Placental epithelial cell (primary cell): ENCODE measurements around the gene TOMM20L. TPM values are rescaled to one million over a fixed set of nuclear protein-coding genes. Genes with fewer than 3 reads are reported as not detected.

Source experiments
- small RNA-seq: library from RNA; depleted of rRNA; stranded (forward); fragments of <200 nt; gene quantifications from one replicate; pipeline ENCODE3, GENCODE V24; 2012
- total RNA-seq: library from RNA; depleted of rRNA; stranded (reverse); fragments of >200 nt; gene quantifications from 2 replicates; pipeline ENCODE4 v1.2.3, GENCODE V29; 2012

TOMM20L gene
- not detected in 2 replicates for total RNA-seq

DNA sequence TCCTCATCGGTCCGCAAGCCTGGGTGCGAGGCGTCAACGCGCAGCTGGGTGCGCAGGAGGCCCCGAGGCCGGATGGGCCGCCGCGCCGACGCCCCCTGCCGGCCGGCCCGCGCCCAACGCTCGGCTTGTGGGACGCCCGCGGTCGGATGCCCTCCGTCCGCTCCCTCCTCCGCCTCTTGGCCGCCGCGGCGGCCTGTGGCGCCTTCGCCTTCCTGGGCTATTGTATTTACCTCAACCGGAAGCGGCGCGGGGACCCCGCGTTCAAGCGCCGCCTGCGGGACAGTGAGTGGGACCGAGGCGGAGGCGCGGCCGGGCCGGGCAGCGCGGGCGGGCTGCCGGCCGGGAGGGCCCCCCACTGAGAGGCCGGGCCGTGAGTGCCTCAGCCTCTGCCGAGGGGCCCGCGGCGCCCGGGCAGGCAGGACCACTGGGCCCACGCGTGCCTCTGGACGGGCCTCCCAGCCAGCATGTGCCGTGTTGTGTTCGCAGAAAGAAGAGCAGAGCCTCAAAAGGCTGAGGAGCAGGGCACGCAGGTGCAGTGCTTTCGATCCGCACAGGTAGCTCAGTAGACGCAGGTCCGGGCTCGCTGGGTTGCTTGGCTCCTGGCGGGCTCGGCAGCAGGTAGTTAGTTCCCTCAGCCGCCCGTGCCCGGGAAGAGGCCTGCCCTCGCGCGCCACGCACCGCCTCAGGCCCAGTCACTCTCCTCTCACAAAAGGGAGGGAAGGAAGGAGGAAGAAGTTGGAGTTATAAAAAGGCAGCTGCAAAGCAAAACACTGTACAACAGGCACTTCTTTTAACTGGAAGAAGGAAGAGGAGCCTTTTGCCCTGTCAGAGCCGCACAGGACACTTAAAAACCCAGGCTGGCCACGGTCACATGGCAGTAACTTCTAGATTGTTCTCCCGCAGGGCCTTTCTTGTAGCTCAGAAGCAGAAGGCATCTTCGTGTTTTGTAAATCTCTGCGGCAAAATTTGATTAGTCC lies at the start of gene TOMM20L:
Gene TOMM20L (plus strand): TSS at position 119 of the 977 bp plus-strand sequence. CDS start 28 bp downstream, at position 147.

DNA sequence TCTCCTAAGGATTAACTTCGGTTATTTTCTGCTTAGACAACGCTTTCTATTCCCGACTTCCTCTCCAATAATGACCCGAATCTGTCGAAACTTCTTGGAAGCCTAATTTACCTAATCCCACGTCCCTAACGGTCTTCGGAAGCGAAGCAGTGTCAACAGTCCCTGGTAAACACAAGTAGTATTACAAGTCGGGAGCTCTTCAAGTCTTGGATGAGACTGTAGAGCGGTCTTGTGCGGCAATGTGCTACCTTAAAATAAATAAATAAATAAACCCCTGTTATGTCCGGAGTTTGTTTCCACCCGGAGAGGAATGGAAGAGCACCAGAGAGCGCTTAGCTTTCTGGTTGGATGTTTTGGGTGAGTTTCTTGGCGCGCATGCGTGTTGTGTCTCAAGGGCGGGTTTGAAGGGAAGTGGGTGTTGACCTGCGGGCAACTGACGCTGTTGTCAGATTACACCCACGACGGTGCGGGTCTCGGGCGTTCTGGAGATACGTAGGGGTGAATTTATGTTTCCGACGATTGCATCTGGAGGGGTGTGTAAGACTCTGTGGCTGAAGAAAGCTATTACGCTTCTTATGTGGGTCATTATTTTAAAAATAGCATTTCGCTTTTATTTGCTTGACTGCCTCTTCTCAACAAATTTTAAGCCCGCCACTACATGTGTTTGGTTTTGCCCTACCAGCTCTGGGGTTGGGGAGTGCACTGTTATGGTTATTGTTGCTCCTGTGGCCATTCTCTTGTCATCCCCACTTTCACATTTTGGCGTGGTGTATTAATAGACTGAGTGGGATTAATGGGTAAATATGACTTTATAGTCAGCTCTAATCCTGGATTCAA lies 31.8 kb downstream of the TOMM20L start, which contains the start of the genes KIAA0586 and TIMM9:
Gene KIAA0586 (plus strand): TSS at position 439 of the 837 bp plus-strand sequence. CDS start 546 bp downstream, outside the sequence.
Gene TIMM9 (minus strand): TSS at position 251 of the 837 bp plus-strand sequence. CDS start 15,586 bp downstream, outside the sequence.

Small RNA genes lying within 50 kb of the gene (small RNA-seq; reads per million reads assigned to genes)
- not detected for gene RF00019

Other genes starting within 250 kb of the TOMM20L start
- 3.5 and 5.6 TPM in 2 replicates for gene ARMH4, start 243.7 kb upstream of the TOMM20L start, total RNA-seq
- 48.3 and 65.3 TPM in 2 replicates for gene ACTR10, start 195.8 kb upstream of the TOMM20L start, total RNA-seq
- gene PSMA3, start 151.1 kb upstream of the TOMM20L start, total RNA-seq: 51.4 and 88.3 TPM in 2 replicates
- gene ARID4A, start 97.4 kb upstream of the TOMM20L start, total RNA-seq: 6.3 and 17.3 TPM in 2 replicates
- 28.7 and 45.1 TPM in 2 replicates for gene TIMM9, start 31.6 kb downstream of the TOMM20L start, total RNA-seq
- gene KIAA0586, start 31.8 kb downstream of the TOMM20L start, total RNA-seq: 10.2 and 27.8 TPM in 2 replicates
- 41.2 and 232 TPM in 2 replicates for gene DACT1, start 242.0 kb downstream of the TOMM20L start, total RNA-seq